GM23338 (cell line): ENCODE data around the gene HYAL1. TPM values are rescaled to one million over a fixed set of nuclear protein-coding genes. Genes with fewer than 3 reads are reported as not detected.
A peak's percentile ranks its signal among the peaks of the same experiment; 100 is the strongest.

Experiments used
- ATAC-seq: fragments of 200-7000 bp; cut with Tn5 transposase; 3 replicates; pipeline ENCODE4 v1.9.1; 2020
- DNase-seq: peaks from one replicate; pipeline ENCODE4 v3.0.0-alpha.2; 2015; ENCODE audit warnings: low spot score
- H2AFZ ChIP-seq: fragments of 200-600 bp; sonication (generic); 2 replicates; pipeline ENCODE4 v1.8.0; 2016; ENCODE audit warnings: antibody characterized with exemption, mild to moderate bottlenecking, moderate library complexity
- H3F3A ChIP-seq: fragments of 200-600 bp; sonication (generic); replicated peaks from 2 replicates; pipeline ENCODE4 v1.8.0; 2017; ENCODE audit warnings: antibody characterized with exemption, mixed run types, low read depth
- H3K27ac ChIP-seq: fragments of 200-600 bp; sonication (generic); 2 replicates; pipeline ENCODE4 v1.6.1; 2016; ENCODE audit warnings: low read depth
- H3K27me3 ChIP-seq: fragments of 200-600 bp; sonication (generic); 2 replicates; pipeline ENCODE4 v1.8.0; 2016; ENCODE audit warnings: mild to moderate bottlenecking, mixed run types, moderate library complexity; ENCODE audit not compliant: insufficient read depth
- H3K36me3 ChIP-seq: fragments of 200-600 bp; sonication (generic); 2 replicates; pipeline ENCODE4 v1.8.0; 2016; ENCODE audit warnings: mild to moderate bottlenecking; ENCODE audit not compliant: insufficient read depth
- H3K4me1 ChIP-seq: fragments of 200-600 bp; sonication (generic); 2 replicates; pipeline ENCODE4 v1.8.0; 2016; ENCODE audit warnings: mild to moderate bottlenecking, moderate library complexity; ENCODE audit not compliant: insufficient read depth
- H3K4me2 ChIP-seq: fragments of 200-600 bp; sonication (generic); 2 replicates; pipeline ENCODE4 v1.7.1; 2017; ENCODE audit warnings: mixed run types
- H3K4me3 ChIP-seq: fragments of 200-600 bp; sonication (generic); 2 replicates; pipeline ENCODE4 v1.6.1; 2016; ENCODE audit warnings: mixed run types
- H3K79me2 ChIP-seq: fragments of 200-600 bp; sonication (generic); replicated peaks from 2 replicates; pipeline ENCODE4 v1.8.0; 2017; ENCODE audit warnings: mild to moderate bottlenecking; ENCODE audit not compliant: insufficient read depth
- H3K9me2 ChIP-seq: fragments of 200-600 bp; sonication (generic); 2 replicates; pipeline ENCODE4 v1.8.0; 2017; ENCODE audit not compliant: insufficient read depth
- H4K20me1 ChIP-seq: fragments of 200-600 bp; sonication (generic); replicated peaks from 2 replicates; pipeline ENCODE4 v1.8.0; 2017; ENCODE audit warnings: mild to moderate bottlenecking; ENCODE audit not compliant: insufficient read depth
- H3K27ac Mint-ChIP-seq: 2 replicates; pipeline ENCODE4 v1.8.0; 2020; ENCODE audit warnings: inconsistent platforms, mild to moderate bottlenecking, moderate library complexity, mixed read lengths
- H3K27me3 Mint-ChIP-seq: 3 replicates; pipeline ENCODE4 v1.8.0; 2022; ENCODE audit warnings: low read depth, mild to moderate bottlenecking, moderate library complexity, mixed read lengths, inconsistent platforms; ENCODE audit not compliant: insufficient read depth, poor library complexity
- H3K36me3 Mint-ChIP-seq: 3 replicates; pipeline ENCODE4 v1.8.0; 2021; ENCODE audit warnings: low read depth, mild to moderate bottlenecking, inconsistent platforms, moderate library complexity, mixed read lengths
- H3K4me1 Mint-ChIP-seq: 3 replicates; pipeline ENCODE4 v1.8.0; 2020; ENCODE audit warnings: mild to moderate bottlenecking, inconsistent platforms, mixed read lengths
- H3K4me3 Mint-ChIP-seq: 3 replicates; pipeline ENCODE4 v1.8.0; 2021; ENCODE audit warnings: moderate library complexity, mild to moderate bottlenecking, inconsistent platforms, mixed read lengths
- H3K9me3 Mint-ChIP-seq: 3 replicates; pipeline ENCODE4 v1.8.0; 2020; ENCODE audit warnings: moderate library complexity, mild to moderate bottlenecking, inconsistent platforms, mixed read lengths
- CREB1 ChIP-seq: fragments of 250-450 bp; sonication (Bioruptor Pico); IDR thresholded peaks from 2 replicates; pipeline ENCODE4 v1.5.0; 2020; ENCODE audit warnings: low read depth, mild to moderate bottlenecking, moderate library complexity
- EZH2 ChIP-seq: fragments of 200-600 bp; sonication (generic); IDR thresholded peaks from one replicate; pipeline ENCODE4 v1.8.0; 2017; ENCODE audit warnings: antibody characterized with exemption, mild to moderate bottlenecking, low read depth; ENCODE audit not compliant: unreplicated experiment
- JUNB ChIP-seq: IDR thresholded peaks from one replicate; pipeline ENCODE4 v1.6.1; 2016; ENCODE audit warnings: antibody characterized with exemption; ENCODE audit not compliant: unreplicated experiment
- NANOG ChIP-seq: IDR thresholded peaks from 2 replicates; pipeline ENCODE4 v1.6.1; 2016; ENCODE audit warnings: antibody characterized with exemption, borderline replicate concordance
- POLR2AphosphoS5 ChIP-seq: IDR thresholded peaks from 2 replicates; pipeline ENCODE4 v1.6.1; 2016; ENCODE audit warnings: antibody characterized with exemption, low read depth
- STAT1 ChIP-seq: IDR thresholded peaks from one replicate; pipeline ENCODE4 v1.6.1; 2016; ENCODE audit warnings: antibody characterized with exemption; ENCODE audit not compliant: unreplicated experiment
- polyA plus RNA-seq: library from polyadenylated mRNA; unstranded; fragments of >200 nt; fragmentation: Nextera tagmentation; extraction: Ambion mirVana; gene quantifications from 2 replicates; pipeline ENCODE4 v1.2.1, GENCODE V29; 2016
- total RNA-seq: library from RNA; depleted of rRNA; stranded (reverse); fragments of >200 nt; shearing (Covaris generic); gene quantifications from 2 replicates; pipeline ENCODE4 v1.2.3, GENCODE V29; 2014
- TF ChIP-seq, protein P1 (sequence below), 2 experiments: fragments of 200-600 bp in 1 of 2; sonication (generic) in 1 of 2; conservative IDR thresholded peaks; 2 replicates each; pipeline versions ENCODE4 v1.5.1 to v1.6.1; 2016 to 2017; ENCODE audit warnings: antibody characterized with exemption in 2 of 2, low read depth in 2 of 2, mild to moderate bottlenecking in 2 of 2, moderate library complexity in 1 of 2
- TF ChIP-seq, protein P2 (sequence below): fragments of 250-450 bp; sonication (Bioruptor Pico); IDR thresholded peaks from 2 replicates; pipeline ENCODE4 v1.5.0; 2020; ENCODE audit warnings: mild to moderate bottlenecking, moderate library complexity

The HYAL1 gene
- total and polyA plus RNA-seq, 2 experiments from 2014 or later: 2.1 to 5.0 TPM

DNA sequence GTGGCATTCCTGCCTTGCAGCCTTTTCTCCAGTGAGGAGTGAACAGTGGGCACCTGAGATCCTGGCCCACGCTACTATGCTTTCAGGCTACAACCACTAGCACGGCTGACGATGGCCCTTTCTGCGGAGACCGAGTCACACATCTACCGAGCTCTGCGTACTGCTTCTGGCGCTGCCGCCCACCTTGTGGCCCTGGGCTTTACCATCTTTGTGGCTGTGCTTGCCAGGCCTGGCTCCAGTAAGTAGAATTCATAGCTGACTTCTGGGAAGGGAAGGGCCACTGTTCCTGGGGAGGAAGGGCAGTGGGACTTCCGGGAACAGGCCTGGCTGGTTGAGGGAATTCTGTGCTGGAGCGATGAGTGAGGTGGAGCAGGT lies 47.9 kb upstream of the HYAL1 start:
- Mint-ChIP-seq H3K4me1 (peaks cover 13% of the 10 kb centered on the region), H3K27ac (no peak overlapping the region), H3K36me3 (peaks cover 12% of the 10 kb centered on the region), H3K27me3 (peaks cover 7% of the 10 kb centered on the region), H3K4me3 (peak overlapping the region; percentile 95), H3K9me3 (no peaks in the 10 kb centered on the region)
- peak overlapping the region; percentile 67 for H3K4me3 ChIP-seq
- H3K27ac ChIP-seq: no peak overlapping the region
- no peak for TF ChIP-seq NANOG
- TF ChIP-seq CREB1 (CRISPR knock-in tag): no peak
- TF ChIP-seq STAT1: no peak
- no peak for TF ChIP-seq POLR2AphosphoS5
- TF ChIP-seq JUNB: no peak
- TF ChIP-seq, protein P1, sequence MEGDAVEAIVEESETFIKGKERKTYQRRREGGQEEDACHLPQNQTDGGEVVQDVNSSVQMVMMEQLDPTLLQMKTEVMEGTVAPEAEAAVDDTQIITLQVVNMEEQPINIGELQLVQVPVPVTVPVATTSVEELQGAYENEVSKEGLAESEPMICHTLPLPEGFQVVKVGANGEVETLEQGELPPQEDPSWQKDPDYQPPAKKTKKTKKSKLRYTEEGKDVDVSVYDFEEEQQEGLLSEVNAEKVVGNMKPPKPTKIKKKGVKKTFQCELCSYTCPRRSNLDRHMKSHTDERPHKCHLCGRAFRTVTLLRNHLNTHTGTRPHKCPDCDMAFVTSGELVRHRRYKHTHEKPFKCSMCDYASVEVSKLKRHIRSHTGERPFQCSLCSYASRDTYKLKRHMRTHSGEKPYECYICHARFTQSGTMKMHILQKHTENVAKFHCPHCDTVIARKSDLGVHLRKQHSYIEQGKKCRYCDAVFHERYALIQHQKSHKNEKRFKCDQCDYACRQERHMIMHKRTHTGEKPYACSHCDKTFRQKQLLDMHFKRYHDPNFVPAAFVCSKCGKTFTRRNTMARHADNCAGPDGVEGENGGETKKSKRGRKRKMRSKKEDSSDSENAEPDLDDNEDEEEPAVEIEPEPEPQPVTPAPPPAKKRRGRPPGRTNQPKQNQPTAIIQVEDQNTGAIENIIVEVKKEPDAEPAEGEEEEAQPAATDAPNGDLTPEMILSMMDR (conservative IDR thresholded peaks at IDR 0.05; ENCODE audit: low read depth in 2 of 2): no peak
- no peak for TF ChIP-seq EZH2
- TF ChIP-seq, protein P2, sequence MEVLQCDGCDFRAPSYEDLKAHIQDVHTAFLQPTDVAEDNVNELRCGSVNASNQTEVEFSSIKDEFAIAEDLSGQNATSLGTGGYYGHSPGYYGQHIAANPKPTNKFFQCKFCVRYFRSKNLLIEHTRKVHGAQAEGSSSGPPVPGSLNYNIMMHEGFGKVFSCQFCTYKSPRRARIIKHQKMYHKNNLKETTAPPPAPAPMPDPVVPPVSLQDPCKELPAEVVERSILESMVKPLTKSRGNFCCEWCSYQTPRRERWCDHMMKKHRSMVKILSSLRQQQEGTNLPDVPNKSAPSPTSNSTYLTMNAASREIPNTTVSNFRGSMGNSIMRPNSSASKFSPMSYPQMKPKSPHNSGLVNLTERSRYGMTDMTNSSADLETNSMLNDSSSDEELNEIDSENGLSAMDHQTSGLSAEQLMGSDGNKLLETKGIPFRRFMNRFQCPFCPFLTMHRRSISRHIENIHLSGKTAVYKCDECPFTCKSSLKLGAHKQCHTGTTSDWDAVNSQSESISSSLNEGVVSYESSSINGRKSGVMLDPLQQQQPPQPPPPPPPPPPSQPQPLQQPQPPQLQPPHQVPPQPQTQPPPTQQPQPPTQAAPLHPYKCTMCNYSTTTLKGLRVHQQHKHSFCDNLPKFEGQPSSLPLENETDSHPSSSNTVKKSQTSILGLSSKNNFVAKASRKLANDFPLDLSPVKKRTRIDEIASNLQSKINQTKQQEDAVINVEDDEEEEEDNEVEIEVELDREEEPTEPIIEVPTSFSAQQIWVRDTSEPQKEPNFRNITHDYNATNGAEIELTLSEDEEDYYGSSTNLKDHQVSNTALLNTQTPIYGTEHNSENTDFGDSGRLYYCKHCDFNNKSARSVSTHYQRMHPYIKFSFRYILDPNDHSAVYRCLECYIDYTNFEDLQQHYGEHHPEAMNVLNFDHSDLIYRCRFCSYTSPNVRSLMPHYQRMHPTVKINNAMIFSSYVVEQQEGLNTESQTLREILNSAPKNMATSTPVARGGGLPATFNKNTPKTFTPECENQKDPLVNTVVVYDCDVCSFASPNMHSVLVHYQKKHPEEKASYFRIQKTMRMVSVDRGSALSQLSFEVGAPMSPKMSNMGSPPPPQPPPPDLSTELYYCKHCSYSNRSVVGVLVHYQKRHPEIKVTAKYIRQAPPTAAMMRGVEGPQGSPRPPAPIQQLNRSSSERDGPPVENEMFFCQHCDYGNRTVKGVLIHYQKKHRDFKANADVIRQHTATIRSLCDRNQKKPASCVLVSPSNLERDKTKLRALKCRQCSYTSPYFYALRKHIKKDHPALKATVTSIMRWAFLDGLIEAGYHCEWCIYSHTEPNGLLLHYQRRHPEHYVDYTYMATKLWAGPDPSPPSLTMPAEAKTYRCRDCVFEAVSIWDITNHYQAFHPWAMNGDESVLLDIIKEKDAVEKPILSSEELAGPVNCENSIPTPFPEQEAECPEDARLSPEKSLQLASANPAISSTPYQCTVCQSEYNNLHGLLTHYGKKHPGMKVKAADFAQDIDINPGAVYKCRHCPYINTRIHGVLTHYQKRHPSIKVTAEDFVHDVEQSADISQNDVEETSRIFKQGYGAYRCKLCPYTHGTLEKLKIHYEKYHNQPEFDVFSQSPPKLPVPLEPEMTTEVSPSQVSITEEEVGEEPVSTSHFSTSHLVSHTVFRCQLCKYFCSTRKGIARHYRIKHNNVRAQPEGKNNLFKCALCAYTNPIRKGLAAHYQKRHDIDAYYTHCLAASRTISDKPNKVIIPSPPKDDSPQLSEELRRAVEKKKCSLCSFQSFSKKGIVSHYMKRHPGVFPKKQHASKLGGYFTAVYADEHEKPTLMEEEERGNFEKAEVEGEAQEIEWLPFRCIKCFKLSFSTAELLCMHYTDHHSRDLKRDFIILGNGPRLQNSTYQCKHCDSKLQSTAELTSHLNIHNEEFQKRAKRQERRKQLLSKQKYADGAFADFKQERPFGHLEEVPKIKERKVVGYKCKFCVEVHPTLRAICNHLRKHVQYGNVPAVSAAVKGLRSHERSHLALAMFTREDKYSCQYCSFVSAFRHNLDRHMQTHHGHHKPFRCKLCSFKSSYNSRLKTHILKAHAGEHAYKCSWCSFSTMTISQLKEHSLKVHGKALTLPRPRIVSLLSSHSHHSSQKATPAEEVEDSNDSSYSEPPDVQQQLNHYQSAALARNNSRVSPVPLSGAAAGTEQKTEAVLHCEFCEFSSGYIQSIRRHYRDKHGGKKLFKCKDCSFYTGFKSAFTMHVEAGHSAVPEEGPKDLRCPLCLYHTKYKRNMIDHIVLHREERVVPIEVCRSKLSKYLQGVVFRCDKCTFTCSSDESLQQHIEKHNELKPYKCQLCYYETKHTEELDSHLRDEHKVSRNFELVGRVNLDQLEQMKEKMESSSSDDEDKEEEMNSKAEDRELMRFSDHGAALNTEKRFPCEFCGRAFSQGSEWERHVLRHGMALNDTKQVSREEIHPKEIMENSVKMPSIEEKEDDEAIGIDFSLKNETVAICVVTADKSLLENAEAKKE: no peak
- peak overlapping the region; percentile 58; the same call in 1 of the 2 replicates for H2AFZ ChIP-seq
- no peaks in the 10 kb centered on the region for H3K36me3 ChIP-seq
- no peaks in the 10 kb centered on the region; the same call in 1 of the 2 replicates for H3K79me2 ChIP-seq
- H3F3A ChIP-seq: 0 out of 2 replicates have a peak, but pooled peaks cover 2% of the 10 kb centered on the region
- peaks cover 9% of the 10 kb centered on the region; the same call in 1 of the 2 replicates for H4K20me1 ChIP-seq
- H3K4me2 ChIP-seq: peak overlapping the region; percentile 99
- H3K4me1 ChIP-seq: peaks cover 3% of the 10 kb centered on the region; the same call in 1 of the 2 replicates
- no peaks in the 10 kb centered on the region for H3K9me2 ChIP-seq
- H3K27me3 ChIP-seq: peaks cover 6% of the 10 kb centered on the region; the same call in 1 of the 2 replicates
- ATAC-seq: no peak
- no peak for DNase-seq
